Cardiac fibroblast (primary cell): ENCODE measurements around the gene TSPAN7.
A peak's percentile ranks its signal among the peaks of the same experiment; 100 is the strongest.

Experiments used
- DNase-seq, 2 donors: peaks; one replicate each; pipeline versions ENCODE4 v3.0.0 to v3.0.0-alpha.2; 2010; ENCODE audit warnings: low read depth in 2 of 2
- H3K4me3 ChIP-seq, 2 donors: replicated peaks in 1 of 2; 1 replicate in 1 of 2; 2 replicates in 1 of 2; pipeline ENCODE4 v1.5.1; 2011; ENCODE audit warnings: low read depth in 2 of 2, low read length in 2 of 2, mild to moderate bottlenecking in 2 of 2, moderate library complexity in 1 of 2
- CTCF ChIP-seq: IDR thresholded peaks from one replicate; pipeline ENCODE4 v1.5.1; 2011; ENCODE audit warnings: low read depth, mild to moderate bottlenecking, low read length, inconsistent platforms

The TSPAN7 gene

GRCh38 chrX:38649221-38649620 lies 87.9 kb downstream of the TSPAN7 start:
- H3K4me3 ChIP-seq, result no peak overlapping the region
- TF ChIP-seq CTCF, result no peak
- DNase-seq, result no peak

- no peak for TF ChIP-seq CTCF
- no peak for DNase-seq
- no peak overlapping the region for H3K4me3 ChIP-seq
These were observed 88.6 kb downstream of the TSPAN7 start for GRCh38 chrX:38649674-38650647.

GRCh38 chrX:38651625-38652601 lies 90.6 kb downstream of the TSPAN7 start:
- TF ChIP-seq CTCF, result no peak
- DNase-seq, result no peak

GRCh38 chrX:38652934-38653442 lies 91.6 kb downstream of the TSPAN7 start:
- no peak for DNase-seq
- H3K4me3 ChIP-seq, result no peak overlapping the region

More at GRCh38 chrX:38651625-38652601, 90.6 kb downstream of the TSPAN7 start:
- H3K4me3 ChIP-seq, result no peak overlapping the region

GRCh38 chrX:38654302-38654701 lies 93.0 kb downstream of the TSPAN7 start:
- DNase-seq, result peak; percentile 52 to 53
- H3K4me3 ChIP-seq, result no peak overlapping the region
- TF ChIP-seq CTCF, result peak; percentile 44

More at GRCh38 chrX:38652934-38653442, 91.6 kb downstream of the TSPAN7 start:
- no peak for TF ChIP-seq CTCF

GRCh38 chrX:38656350-38656915 lies 95.1 kb downstream of the TSPAN7 start:
- no peak overlapping the region for H3K4me3 ChIP-seq
- no peak for TF ChIP-seq CTCF
- no peak for DNase-seq
